Measurements from ENCODE around the gene CD44.

Gene CD44

DNA sequence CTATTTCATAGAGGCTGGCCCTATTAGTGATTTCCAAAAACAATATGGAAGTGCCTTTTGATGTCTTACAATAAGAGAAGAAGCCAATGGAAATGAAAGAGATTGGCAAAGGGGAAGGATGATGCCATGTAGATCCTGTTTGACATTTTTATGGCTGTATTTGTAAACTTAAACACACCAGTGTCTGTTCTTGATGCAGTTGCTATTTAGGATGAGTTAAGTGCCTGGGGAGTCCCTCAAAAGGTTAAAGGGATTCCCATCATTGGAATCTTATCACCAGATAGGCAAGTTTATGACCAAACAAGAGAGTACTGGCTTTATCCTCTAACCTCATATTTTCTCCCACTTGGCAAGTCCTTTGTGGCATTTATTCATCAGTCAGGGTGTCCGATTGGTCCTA is 91.4 kb downstream of the CD44 start:
- in situ Hi-C loops (cut with MboI; ENCODE audit: low pct_unique_long_range_greater_than_20kb, low sequenced_read_pairs, unreplicated experiment): no loop called here
- DNase-seq (ENCODE audit: low spot score): no peak
- TF ChIP-seq, protein P1, sequence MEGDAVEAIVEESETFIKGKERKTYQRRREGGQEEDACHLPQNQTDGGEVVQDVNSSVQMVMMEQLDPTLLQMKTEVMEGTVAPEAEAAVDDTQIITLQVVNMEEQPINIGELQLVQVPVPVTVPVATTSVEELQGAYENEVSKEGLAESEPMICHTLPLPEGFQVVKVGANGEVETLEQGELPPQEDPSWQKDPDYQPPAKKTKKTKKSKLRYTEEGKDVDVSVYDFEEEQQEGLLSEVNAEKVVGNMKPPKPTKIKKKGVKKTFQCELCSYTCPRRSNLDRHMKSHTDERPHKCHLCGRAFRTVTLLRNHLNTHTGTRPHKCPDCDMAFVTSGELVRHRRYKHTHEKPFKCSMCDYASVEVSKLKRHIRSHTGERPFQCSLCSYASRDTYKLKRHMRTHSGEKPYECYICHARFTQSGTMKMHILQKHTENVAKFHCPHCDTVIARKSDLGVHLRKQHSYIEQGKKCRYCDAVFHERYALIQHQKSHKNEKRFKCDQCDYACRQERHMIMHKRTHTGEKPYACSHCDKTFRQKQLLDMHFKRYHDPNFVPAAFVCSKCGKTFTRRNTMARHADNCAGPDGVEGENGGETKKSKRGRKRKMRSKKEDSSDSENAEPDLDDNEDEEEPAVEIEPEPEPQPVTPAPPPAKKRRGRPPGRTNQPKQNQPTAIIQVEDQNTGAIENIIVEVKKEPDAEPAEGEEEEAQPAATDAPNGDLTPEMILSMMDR (IDR thresholded peaks at IDR 0.05; ENCODE audit: extremely low read depth, insufficient read depth, missing control alignments): no peak

DNA sequence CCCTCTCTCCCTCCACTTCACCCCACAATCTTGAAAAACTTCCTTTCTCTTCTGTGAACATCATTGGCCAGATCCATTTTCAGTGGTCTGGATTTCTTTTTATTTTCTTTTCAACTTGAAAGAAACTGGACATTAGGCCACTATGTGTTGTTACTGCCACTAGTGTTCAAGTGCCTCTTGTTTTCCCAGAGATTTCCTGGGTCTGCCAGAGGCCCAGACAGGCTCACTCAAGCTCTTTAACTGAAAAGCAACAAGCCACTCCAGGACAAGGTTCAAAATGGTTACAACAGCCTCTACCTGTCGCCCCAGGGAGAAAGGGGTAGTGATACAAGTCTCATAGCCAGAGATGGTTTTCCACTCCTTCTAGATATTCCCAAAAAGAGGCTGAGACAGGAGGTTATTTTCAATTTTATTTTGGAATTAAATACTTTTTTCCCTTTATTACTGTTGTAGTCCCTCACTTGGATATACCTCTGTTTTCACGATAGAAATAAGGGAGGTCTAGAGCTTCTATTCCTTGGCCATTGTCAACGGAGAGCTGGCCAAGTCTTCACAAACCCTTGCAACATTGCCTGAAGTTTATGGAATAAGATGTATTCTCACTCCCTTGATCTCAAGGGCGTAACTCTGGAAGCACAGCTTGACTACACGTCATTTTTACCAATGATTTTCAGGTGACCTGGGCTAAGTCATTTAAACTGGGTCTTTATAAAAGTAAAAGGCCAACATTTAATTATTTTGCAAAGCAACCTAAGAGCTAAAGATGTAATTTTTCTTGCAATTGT is 92.3 kb downstream of the CD44 start:
- in situ Hi-C loops (cut with MboI; ENCODE audit: low pct_unique_long_range_greater_than_20kb, low sequenced_read_pairs, unreplicated experiment): no loop called here
- TF ChIP-seq, protein P1 (IDR thresholded peaks at IDR 0.05; ENCODE audit: extremely low read depth, insufficient read depth, missing control alignments): no peak
- DNase-seq (ENCODE audit: low spot score): no peak

DNA sequence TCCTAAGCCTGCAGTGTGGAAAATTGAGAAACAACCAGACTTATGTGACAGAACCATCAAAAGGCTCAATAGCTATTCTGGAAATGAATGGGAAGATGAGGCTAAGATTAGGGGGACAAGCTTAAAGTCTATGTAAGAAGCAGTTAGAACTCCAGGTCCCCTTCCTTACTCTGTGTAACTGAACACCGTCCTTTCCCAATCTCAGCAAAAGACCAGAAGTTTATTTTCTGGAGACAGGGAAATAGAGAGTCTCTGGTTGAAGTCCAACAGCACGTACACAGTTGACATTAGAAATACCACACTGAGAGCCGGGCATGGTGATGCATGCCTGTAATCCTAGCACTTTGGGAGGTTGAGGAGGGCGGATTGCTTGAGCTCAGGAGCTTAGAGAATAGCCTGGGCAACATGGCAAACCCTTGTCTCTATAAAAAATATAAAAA is 93.9 kb downstream of the CD44 start:
- TF ChIP-seq, protein P1 (IDR thresholded peaks at IDR 0.05; ENCODE audit: extremely low read depth, insufficient read depth, missing control alignments): no peak
- in situ Hi-C loops (cut with MboI; ENCODE audit: low pct_unique_long_range_greater_than_20kb, low sequenced_read_pairs, unreplicated experiment): no loop called here
- no peak for DNase-seq (ENCODE audit: low spot score)

DNA sequence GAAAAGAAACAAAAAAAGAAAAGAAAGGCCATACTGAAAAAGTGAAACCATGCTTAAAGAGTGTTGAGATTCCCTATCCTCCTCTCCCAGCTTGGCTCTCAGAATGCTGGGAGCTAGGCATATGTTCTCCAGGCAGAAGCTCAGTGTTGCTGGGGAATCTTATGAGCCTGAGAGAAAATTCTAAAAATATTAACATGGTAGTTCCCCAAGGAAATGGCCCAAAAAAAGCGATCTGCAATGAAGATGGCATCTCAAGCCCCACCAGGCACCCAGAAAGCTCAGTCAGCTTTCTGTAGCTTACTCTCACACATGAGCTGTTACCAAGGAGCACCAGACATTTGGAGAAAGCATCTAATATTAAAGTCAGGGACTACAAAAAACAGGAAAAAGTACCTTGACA is 94.5 kb downstream of the CD44 start:
- no peak for DNase-seq (ENCODE audit: low spot score)
- TF ChIP-seq, protein P1 (IDR thresholded peaks at IDR 0.05; ENCODE audit: extremely low read depth, insufficient read depth, missing control alignments): no peak
- in situ Hi-C loops (cut with MboI; ENCODE audit: low pct_unique_long_range_greater_than_20kb, low sequenced_read_pairs, unreplicated experiment): no loop called here

DNA sequence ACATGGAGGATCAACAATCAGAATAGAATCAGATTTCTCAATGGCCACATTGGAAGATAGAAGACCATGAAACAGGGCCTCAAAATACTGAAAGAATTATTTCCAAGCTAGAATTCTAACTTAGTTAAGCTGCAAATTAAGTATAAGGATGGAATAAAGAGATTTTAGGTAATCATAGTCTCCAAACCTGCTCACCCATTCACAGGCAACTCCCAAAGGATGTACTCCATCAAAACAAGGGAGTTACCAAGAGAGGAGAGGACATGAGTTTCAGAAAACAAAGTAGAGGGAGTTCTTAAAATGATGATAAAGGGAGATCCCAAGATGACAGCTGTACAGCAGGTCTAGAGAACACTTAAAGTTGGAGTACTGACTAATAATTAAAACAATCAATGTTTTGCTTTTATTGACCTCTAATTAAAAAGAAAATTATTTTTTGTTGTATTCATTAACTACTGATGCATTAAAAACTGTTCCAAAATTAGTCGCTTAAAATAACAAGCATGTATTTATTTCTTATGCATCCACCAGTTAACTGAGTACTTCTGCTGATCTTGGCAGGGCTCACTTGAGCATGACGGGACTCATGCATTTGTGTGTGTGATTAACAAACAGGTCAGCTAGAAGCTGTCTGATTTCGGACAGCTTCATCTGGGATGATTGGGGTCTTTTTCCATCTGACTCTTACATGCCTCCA is 95.6 kb downstream of the CD44 start:
- no peak for DNase-seq (ENCODE audit: low spot score)
- TF ChIP-seq, protein P1 (IDR thresholded peaks at IDR 0.05; ENCODE audit: extremely low read depth, insufficient read depth, missing control alignments): no peak
- in situ Hi-C loops (cut with MboI; ENCODE audit: low pct_unique_long_range_greater_than_20kb, low sequenced_read_pairs, unreplicated experiment): no loop called here

DNA sequence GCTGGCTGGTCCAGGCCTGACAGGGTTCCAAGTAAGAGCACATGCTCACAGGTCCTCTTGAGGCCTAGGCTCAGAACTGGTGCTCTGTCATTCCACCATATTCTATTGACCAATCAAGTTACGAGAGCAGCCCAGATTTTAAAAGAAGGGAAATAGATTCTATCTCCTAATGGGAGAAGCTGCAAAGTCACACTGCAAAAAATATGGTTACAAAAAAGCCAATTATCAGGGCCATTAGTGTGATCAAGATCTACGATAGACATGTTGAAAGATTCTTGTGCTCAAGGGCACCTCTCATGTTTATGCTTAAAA is 96.1 kb downstream of the CD44 start:
- DNase-seq (ENCODE audit: low spot score): no peak
- in situ Hi-C loops (cut with MboI; ENCODE audit: low pct_unique_long_range_greater_than_20kb, low sequenced_read_pairs, unreplicated experiment): no loop called here
- TF ChIP-seq, protein P1 (IDR thresholded peaks at IDR 0.05; ENCODE audit: extremely low read depth, insufficient read depth, missing control alignments): no peak
